Peyer's patch (tissue), 4 donors: ENCODE data around the gene GIGYF2. TPM values are rescaled to one million over a fixed set of nuclear protein-coding genes. Genes with fewer than 3 reads are reported as not detected.
A peak's percentile ranks its signal among the peaks of the same experiment; 100 is the strongest.
"Not testable (repeated sequence)": the region's sequence is repeated elsewhere in the genome, so short reads cannot be mapped to it uniquely, and the experiment has no call there.

Source experiments
- DNase-seq, 3 donors: peaks; one replicate each; pipeline ENCODE4 v3.0.0-alpha.2; 2017 to 2019
- H3K27ac ChIP-seq, 4 donors: fragments of 200-600 bp; sonication (generic); one replicate each; pipeline ENCODE4 v1.5.1; 2016 to 2019
- H3K27me3 ChIP-seq, 2 donors: fragments of 200-600 bp; sonication (generic); one replicate each; pipeline ENCODE4 v1.5.1; 2019
- H3K36me3 ChIP-seq, 3 donors: fragments of 200-600 bp; sonication (generic); one replicate each; pipeline ENCODE4 v1.5.1; 2016 to 2019
- H3K4me1 ChIP-seq, 4 donors: fragments of 200-600 bp; sonication (generic); one replicate each; pipeline ENCODE4 v1.5.1; 2016 to 2019
- H3K4me3 ChIP-seq, 4 donors: fragments of 200-600 bp; sonication (generic); 1 replicate in 3 of 4; 2 replicates in 1 of 4; pipeline ENCODE4 v1.5.1; 2016 to 2019; ENCODE audit warnings: mild to moderate bottlenecking in 1 of 4
- H3K9me3 ChIP-seq, 4 donors: fragments of 200-600 bp; sonication (generic); one replicate each; pipeline ENCODE4 v1.5.1; 2016 to 2019; ENCODE audit warnings: mild to moderate bottlenecking in 1 of 4
- CTCF ChIP-seq, 6 experiments: fragments of 450-650 bp in 4 of 6; fragments of 200-600 bp in 2 of 6; sonication (generic) in 1 of 6; IDR thresholded peaks; one replicate each; pipeline ENCODE4 v1.5.1; 2017 to 2019; ENCODE audit warnings: antibody characterized with exemption in 6 of 6, mild to moderate bottlenecking in 3 of 6, moderate library complexity in 1 of 6
- POLR2A ChIP-seq, 2 donors: fragments of 450-650 bp; IDR thresholded peaks; one replicate each; pipeline ENCODE4 v1.5.1; 2017; ENCODE audit warnings: antibody characterized with exemption in 2 of 2, mild to moderate bottlenecking in 2 of 2, moderate library complexity in 2 of 2
- total RNA-seq, 4 donors: library from RNA; depleted of rRNA; stranded (reverse); fragments of >200 nt; gene quantifications; one replicate each; pipeline ENCODE4 v1.1.0, GENCODE V29; 2016

Gene GIGYF2
- total RNA-seq, 4 donors from 2014 or later: 82.5 to 126 (median 90.1) TPM

- no peaks in the 10 kb centered on the region for H3K27me3 ChIP-seq
- TF ChIP-seq POLR2A (IDR thresholded peaks at IDR 0.05) (no peak), CTCF (IDR thresholded peaks at IDR 0.05) (no peak)
- no peak for DNase-seq
- no peak overlapping the region for H3K4me3 ChIP-seq
- no peaks in the 10 kb centered on the region for H3K9me3 ChIP-seq
- no peaks in the 10 kb centered on the region for H3K4me1 ChIP-seq
- no peak overlapping the region for H3K27ac ChIP-seq
- no peaks in the 10 kb centered on the region for H3K36me3 ChIP-seq
These were observed 17.1 kb upstream of the GIGYF2 start for GRCh38 chr2:232680006-232680405.

GRCh38 chr2:232681527-232681926 is 15.6 kb upstream of the GIGYF2 start:
- no peaks in the 10 kb centered on the region for H3K36me3 ChIP-seq
- no peaks in the 10 kb centered on the region for H3K27me3 ChIP-seq
- no peak overlapping the region for H3K4me3 ChIP-seq
- DNase-seq: no peak
- TF ChIP-seq POLR2A (IDR thresholded peaks at IDR 0.05) (no peak), CTCF (IDR thresholded peaks at IDR 0.05) (no peak)
- H3K9me3 ChIP-seq: no peaks in the 10 kb centered on the region
- H3K4me1 ChIP-seq: no peaks in the 10 kb centered on the region
- no peak overlapping the region for H3K27ac ChIP-seq

GRCh38 chr2:232683368-232683767 is 13.8 kb upstream of the GIGYF2 start:
- no peaks in the 10 kb centered on the region for H3K27me3 ChIP-seq
- DNase-seq: no peak
- no peaks in the 10 kb centered on the region for H3K36me3 ChIP-seq
- TF ChIP-seq CTCF (IDR thresholded peaks at IDR 0.05) (no peak), POLR2A (IDR thresholded peaks at IDR 0.05) (no peak)
- no peak overlapping the region for H3K27ac ChIP-seq
- no peaks in the 10 kb centered on the region for H3K9me3 ChIP-seq
- H3K4me1 ChIP-seq: no peaks in the 10 kb centered on the region
- H3K4me3 ChIP-seq: no peak overlapping the region

GRCh38 chr2:232685391-232685790 is 11.7 kb upstream of the GIGYF2 start:
- DNase-seq, H3K27ac ChIP-seq, H3K4me3 ChIP-seq, H3K36me3 ChIP-seq, H3K9me3 ChIP-seq, H3K27me3 ChIP-seq, H3K4me1 ChIP-seq: not testable (repeated sequence)

GRCh38 chr2:232687382-232688160 is 9.6 kb upstream of the GIGYF2 start:
- Histone ChIP-seq H3K9me3 (no peaks in the 10 kb centered on the region), H3K36me3 (no peaks in the 10 kb centered on the region), H3K4me3 (no peak overlapping the region), H3K27me3 (no peaks in the 10 kb centered on the region), H3K27ac (no peak overlapping the region), H3K4me1 (no peaks in the 10 kb centered on the region)
- no peak for TF ChIP-seq POLR2A (IDR thresholded peaks at IDR 0.05)
- no peak for TF ChIP-seq CTCF (IDR thresholded peaks at IDR 0.05)
- DNase-seq: peak in 1 of 3 donors; percentile 13

GRCh38 chr2:232688201-232688600 is 8.9 kb upstream of the GIGYF2 start:
- peak in 1 of 3 donors; percentile 26 for DNase-seq
- Histone ChIP-seq H3K4me3 (no peak overlapping the region), H3K27ac (no peak overlapping the region), H3K27me3 (no peaks in the 10 kb centered on the region), H3K4me1 (no peaks in the 10 kb centered on the region), H3K9me3 (no peaks in the 10 kb centered on the region), H3K36me3 (no peaks in the 10 kb centered on the region)
- TF ChIP-seq CTCF (IDR thresholded peaks at IDR 0.05): no peak
- TF ChIP-seq POLR2A (IDR thresholded peaks at IDR 0.05): no peak
